Measurements from ENCODE around the gene PCNX3.

The PCNX3 gene

GRCh38 chr11:65649656-65650546, 34.3 kb downstream of the PCNX3 start:
- Histone ChIP-seq H3K27me3 (ENCODE audit: control insufficient read depth, insufficient read depth, low read length) (no peaks in the 10 kb centered on the region), H3K9me3 (ENCODE audit: control insufficient read depth, insufficient read depth, low read length) (no peaks in the 10 kb centered on the region), H3K9ac (ENCODE audit: low read depth, low read length) (no peak overlapping the region), H3K36me3 (ENCODE audit: control insufficient read depth, insufficient read depth, low read length) (peaks cover 35% of the 10 kb centered on the region), H3K4me1 (ENCODE audit: control insufficient read depth, insufficient read depth, low read length) (peaks cover 10% of the 10 kb centered on the region), H3K4me3 (ENCODE audit: low read depth, low read length) (no peak overlapping the region)

- H3K9me3 ChIP-seq (ENCODE audit: control insufficient read depth, insufficient read depth, low read length), result no peaks in the 10 kb centered on the region
- peaks cover 43% of the 10 kb centered on the region for H3K36me3 ChIP-seq (ENCODE audit: control insufficient read depth, insufficient read depth, low read length)
- peaks cover 10% of the 10 kb centered on the region for H3K4me1 ChIP-seq (ENCODE audit: control insufficient read depth, insufficient read depth, low read length)
- H3K9ac ChIP-seq (ENCODE audit: low read depth, low read length), result no peak overlapping the region
- H3K4me3 ChIP-seq (ENCODE audit: low read depth, low read length), result no peak overlapping the region
- H3K27me3 ChIP-seq (ENCODE audit: control insufficient read depth, insufficient read depth, low read length), result no peaks in the 10 kb centered on the region
Measured at GRCh38 chr11:65650547-65651338, 35.2 kb downstream of the PCNX3 start.

- Histone ChIP-seq H3K9me3 (ENCODE audit: control insufficient read depth, insufficient read depth, low read length) (no peaks in the 10 kb centered on the region), H3K4me3 (ENCODE audit: low read depth, low read length) (no peak overlapping the region), H3K36me3 (ENCODE audit: control insufficient read depth, insufficient read depth, low read length) (peaks cover 41% of the 10 kb centered on the region), H3K27me3 (ENCODE audit: control insufficient read depth, insufficient read depth, low read length) (no peaks in the 10 kb centered on the region), H3K4me1 (ENCODE audit: control insufficient read depth, insufficient read depth, low read length) (peaks cover 10% of the 10 kb centered on the region), H3K9ac (ENCODE audit: low read depth, low read length) (no peak overlapping the region)
Measured at GRCh38 chr11:65651339-65651588, 35.7 kb downstream of the PCNX3 start.

- peaks cover 10% of the 10 kb centered on the region for H3K4me1 ChIP-seq (ENCODE audit: control insufficient read depth, insufficient read depth, low read length)
- H3K4me3 ChIP-seq (ENCODE audit: low read depth, low read length), result peak overlapping the region; percentile 75
- H3K9me3 ChIP-seq (ENCODE audit: control insufficient read depth, insufficient read depth, low read length), result no peaks in the 10 kb centered on the region
- H3K9ac ChIP-seq (ENCODE audit: low read depth, low read length), result peak overlapping the region; percentile 76
- H3K27me3 ChIP-seq (ENCODE audit: control insufficient read depth, insufficient read depth, low read length), result no peaks in the 10 kb centered on the region
- peaks cover 39% of the 10 kb centered on the region for H3K36me3 ChIP-seq (ENCODE audit: control insufficient read depth, insufficient read depth, low read length)
Measured at GRCh38 chr11:65651589-65652510, 36.3 kb downstream of the PCNX3 start.

- no peaks in the 10 kb centered on the region for H3K27me3 ChIP-seq (ENCODE audit: control insufficient read depth, insufficient read depth, low read length)
- peak overlapping the region; percentile 90 for H3K9ac ChIP-seq (ENCODE audit: low read depth, low read length)
- H3K9me3 ChIP-seq (ENCODE audit: control insufficient read depth, insufficient read depth, low read length), result no peaks in the 10 kb centered on the region
- H3K4me1 ChIP-seq (ENCODE audit: control insufficient read depth, insufficient read depth, low read length), result peaks cover 10% of the 10 kb centered on the region
- peaks cover 43% of the 10 kb centered on the region for H3K36me3 ChIP-seq (ENCODE audit: control insufficient read depth, insufficient read depth, low read length)
- H3K4me3 ChIP-seq (ENCODE audit: low read depth, low read length), result peak overlapping the region; percentile 75
Measured at GRCh38 chr11:65652511-65653228, 37.1 kb downstream of the PCNX3 start.

- H3K4me3 ChIP-seq (ENCODE audit: low read depth, low read length), result peak overlapping the region; percentile 70
- H3K9me3 ChIP-seq (ENCODE audit: control insufficient read depth, insufficient read depth, low read length), result no peaks in the 10 kb centered on the region
- peaks cover 10% of the 10 kb centered on the region for H3K4me1 ChIP-seq (ENCODE audit: control insufficient read depth, insufficient read depth, low read length)
- H3K36me3 ChIP-seq (ENCODE audit: control insufficient read depth, insufficient read depth, low read length), result peaks cover 51% of the 10 kb centered on the region
- peak overlapping the region; percentile 90 for H3K9ac ChIP-seq (ENCODE audit: low read depth, low read length)
- H3K27me3 ChIP-seq (ENCODE audit: control insufficient read depth, insufficient read depth, low read length), result no peaks in the 10 kb centered on the region
Measured at GRCh38 chr11:65653229-65654225, 38.0 kb downstream of the PCNX3 start.

GRCh38 chr11:65654375-65655349, 39.1 kb downstream of the PCNX3 start:
- peaks cover 54% of the 10 kb centered on the region for H3K36me3 ChIP-seq (ENCODE audit: control insufficient read depth, insufficient read depth, low read length)

GRCh38 chr11:65655570-65656332, 40.2 kb downstream of the PCNX3 start:
- no peak overlapping the region for H3K9ac ChIP-seq (ENCODE audit: low read depth, low read length)
- no peaks in the 10 kb centered on the region for H3K9me3 ChIP-seq (ENCODE audit: control insufficient read depth, insufficient read depth, low read length)
- no peaks in the 10 kb centered on the region for H3K27me3 ChIP-seq (ENCODE audit: control insufficient read depth, insufficient read depth, low read length)
- H3K4me1 ChIP-seq (ENCODE audit: control insufficient read depth, insufficient read depth, low read length), result peaks cover 10% of the 10 kb centered on the region
- H3K4me3 ChIP-seq (ENCODE audit: low read depth, low read length), result no peak overlapping the region
- peaks cover 50% of the 10 kb centered on the region for H3K36me3 ChIP-seq (ENCODE audit: control insufficient read depth, insufficient read depth, low read length)

More at GRCh38 chr11:65654375-65655349, 39.1 kb downstream of the PCNX3 start:
- no peaks in the 10 kb centered on the region for H3K27me3 ChIP-seq (ENCODE audit: control insufficient read depth, insufficient read depth, low read length)
- H3K4me3 ChIP-seq (ENCODE audit: low read depth, low read length), result no peak overlapping the region
- no peaks in the 10 kb centered on the region for H3K9me3 ChIP-seq (ENCODE audit: control insufficient read depth, insufficient read depth, low read length)
- peaks cover 10% of the 10 kb centered on the region for H3K4me1 ChIP-seq (ENCODE audit: control insufficient read depth, insufficient read depth, low read length)
- no peak overlapping the region for H3K9ac ChIP-seq (ENCODE audit: low read depth, low read length)

GRCh38 chr11:65657426-65657825, 41.9 kb downstream of the PCNX3 start:
- H3K4me1 ChIP-seq (ENCODE audit: control insufficient read depth, insufficient read depth, low read length), result peaks cover 5% of the 10 kb centered on the region
- H3K36me3 ChIP-seq (ENCODE audit: control insufficient read depth, insufficient read depth, low read length), result peaks cover 47% of the 10 kb centered on the region
- no peak overlapping the region for H3K4me3 ChIP-seq (ENCODE audit: low read depth, low read length)
- H3K9me3 ChIP-seq (ENCODE audit: control insufficient read depth, insufficient read depth, low read length), result no peaks in the 10 kb centered on the region
- no peaks in the 10 kb centered on the region for H3K27me3 ChIP-seq (ENCODE audit: control insufficient read depth, insufficient read depth, low read length)
- no peak overlapping the region for H3K9ac ChIP-seq (ENCODE audit: low read depth, low read length)

Measured in iPS-15b (cell line).